HT-29 (cell line): Measurements from ENCODE around the gene LIG1. TPM values are rescaled to one million over a fixed set of nuclear protein-coding genes. Genes with fewer than 3 reads are reported as not detected.
"Not testable (repeated sequence)": the region's sequence is repeated elsewhere in the genome, so short reads cannot be mapped to it uniquely, and the experiment has no call there.

ENCODE experiments used
- DNase-seq: peaks from one replicate; pipeline ENCODE4 v3.0.0-alpha.2; 2015; ENCODE audit warnings: low spot score
- total RNA-seq: library from RNA; depleted of rRNA; stranded (reverse); fragments of >200 nt; shearing (Covaris generic); gene quantifications from 2 replicates; pipeline ENCODE4 v1.2.3, GENCODE V29; 2014; rRNA removed

The LIG1 gene
- total RNA-seq, 1 experiment from 2014 or later = 182 TPM

GRCh38 chr19:48085076-48085475 lies 85.1 kb downstream of the LIG1 start:
- no peak for DNase-seq

- DNase-seq = no peak
These were observed 89.0 kb downstream of the LIG1 start for GRCh38 chr19:48081106-48081505.

- not testable (repeated sequence) for DNase-seq
These were observed 99.9 kb downstream of the LIG1 start for GRCh38 chr19:48070177-48070769.

- DNase-seq = no peak
These were observed 100.7 kb downstream of the LIG1 start for GRCh38 chr19:48069435-48069834.

Other genes with a start within 250 kb of the LIG1 start
- gene BSPH1, start 178.2 kb downstream of the LIG1 start, total RNA-seq = not detected in 2 replicates
- not detected in 2 replicates for gene ELSPBP1, start 175.7 kb downstream of the LIG1 start, total RNA-seq
- gene CABP5, start 126.3 kb downstream of the LIG1 start, total RNA-seq = not detected in 2 replicates
- 1.8 TPM in 1 of 2 replicates, not detected in the other for gene PLA2G4C, start 59.5 kb downstream of the LIG1 start, total RNA-seq
- gene ZSWIM9, start 336 bp upstream of the LIG1 start, total RNA-seq = 7.5 and 8.2 TPM in 2 replicates
- 7.8 and 8.2 TPM in 2 replicates for gene CARD8, start 85.6 kb upstream of the LIG1 start, total RNA-seq
- not detected in 2 replicates for gene ZNF114, start 99.7 kb upstream of the LIG1 start, total RNA-seq
- 3.1 TPM in 1 of 2 replicates, not detected in the other for gene EMP3, start 155.2 kb upstream of the LIG1 start, total RNA-seq
- gene TMEM143, start 193.6 kb upstream of the LIG1 start, total RNA-seq = 12.7 and 14.7 TPM in 2 replicates
- gene SYNGR4, start 194.0 kb upstream of the LIG1 start, total RNA-seq = 0.34 and 1.2 TPM in 2 replicates
- gene KDELR1, start 221.2 kb upstream of the LIG1 start, total RNA-seq = 150 and 189 TPM in 2 replicates
- 10.7 and 12.6 TPM in 2 replicates for gene GRIN2D, start 223.3 kb upstream of the LIG1 start, total RNA-seq